ENCODE measurements around the gene PTBP1. TPM values are rescaled to one million over a fixed set of nuclear protein-coding genes. Genes with fewer than 3 reads are reported as not detected.
"Not testable (repeated sequence)": the region's sequence is repeated elsewhere in the genome, so short reads cannot be mapped to it uniquely, and the experiment has no call there.

Gene PTBP1
- total RNA-seq, 1 donor from 2014 or later, result 674 TPM

- peaks cover 39% of the 10 kb centered on the region for H3K27me3 Mint-ChIP-seq (ENCODE audit: low read depth)
- DNase-seq (ENCODE audit: low read depth, low spot score), result no peak
- no peak for TF ChIP-seq CTCF (conservative IDR thresholded peaks at IDR 0.05)
- H3K9me3 Mint-ChIP-seq, result no peaks in the 10 kb centered on the region
- H3K36me3 Mint-ChIP-seq (ENCODE audit: low read depth), result no peaks in the 10 kb centered on the region
- no peak overlapping the region for H3K4me3 Mint-ChIP-seq
- no peak overlapping the region for H3K27ac Mint-ChIP-seq (ENCODE audit: unreplicated experiment)
- peaks cover 4% of the 10 kb centered on the region for H3K4me1 Mint-ChIP-seq
Observed at GRCh38 chr19:850221-850978, 53.1 kb downstream of the PTBP1 start.

- H3K4me1 Mint-ChIP-seq, result no peaks in the 10 kb centered on the region
- TF ChIP-seq CTCF (conservative IDR thresholded peaks at IDR 0.05), result no peak
- H3K36me3 Mint-ChIP-seq (ENCODE audit: low read depth), result no peaks in the 10 kb centered on the region
- H3K9me3 Mint-ChIP-seq, result no peaks in the 10 kb centered on the region
- no peak overlapping the region for H3K27ac Mint-ChIP-seq (ENCODE audit: unreplicated experiment)
- no peak overlapping the region for H3K4me3 Mint-ChIP-seq
- DNase-seq (ENCODE audit: low read depth, low spot score), result no peak
- peaks cover 33% of the 10 kb centered on the region for H3K27me3 Mint-ChIP-seq (ENCODE audit: low read depth)
Observed at GRCh38 chr19:850979-851335, 53.7 kb downstream of the PTBP1 start.

DNA sequence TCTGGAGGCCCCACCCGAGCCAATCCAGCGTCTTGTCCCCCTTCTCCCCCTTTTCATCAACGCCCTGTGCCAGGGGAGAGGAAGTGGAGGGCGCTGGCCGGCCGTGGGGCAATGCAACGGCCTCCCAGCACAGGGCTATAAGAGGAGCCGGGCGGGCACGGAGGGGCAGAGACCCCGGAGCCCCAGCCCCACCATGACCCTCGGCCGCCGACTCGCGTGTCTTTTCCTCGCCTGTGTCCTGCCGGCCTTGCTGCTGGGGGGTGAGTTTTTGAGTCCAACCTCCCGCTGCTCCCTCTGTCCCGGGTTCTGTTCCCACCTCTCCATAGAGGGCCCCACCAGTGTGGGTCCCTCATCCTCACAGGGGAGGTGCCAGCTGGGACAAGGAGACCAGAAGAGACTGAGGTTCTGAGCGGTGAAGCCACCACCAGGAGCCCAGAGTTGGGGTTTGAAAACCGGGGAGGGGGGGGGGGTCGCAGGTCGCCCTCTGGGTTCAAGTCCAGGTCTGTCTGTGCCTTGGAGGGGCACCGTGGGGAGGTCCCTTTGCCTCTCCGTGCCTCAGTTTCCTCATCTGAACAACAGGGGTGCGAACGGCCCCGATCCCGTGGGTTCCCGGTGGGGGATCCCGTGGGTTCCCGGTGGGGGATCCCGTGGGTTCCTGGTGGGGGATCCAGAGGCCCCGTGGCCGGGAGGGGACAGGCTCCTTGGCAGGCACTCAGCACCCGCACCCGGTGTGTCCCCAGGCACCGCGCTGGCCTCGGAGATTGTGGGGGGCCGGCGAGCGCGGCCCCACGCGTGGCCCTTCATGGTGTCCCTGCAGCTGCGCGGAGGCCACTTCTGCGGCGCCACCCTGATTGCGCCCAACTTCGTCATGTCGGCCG, 55.1 kb downstream of the PTBP1 start, which contains the start of gene ELANE:
Gene ELANE, plus strand, starts transcription at position 168 of the 878 bp plus-strand sequence. Its CDS starts 26 bp downstream, at position 194.
- no peak for TF ChIP-seq CTCF (conservative IDR thresholded peaks at IDR 0.05)
- DNase-seq (ENCODE audit: low read depth, low spot score), result no peak
- H3K27ac Mint-ChIP-seq (ENCODE audit: unreplicated experiment), result no peak within 1 kb of the TSS
- peaks cover 26% of the 10 kb centered on the region for H3K27me3 Mint-ChIP-seq (ENCODE audit: low read depth)
- H3K4me1 Mint-ChIP-seq, result no peaks in the 10 kb centered on the region
- H3K9me3 Mint-ChIP-seq, result no peaks in the 10 kb centered on the region
- no peak within 1 kb of the TSS for H3K4me3 Mint-ChIP-seq
- H3K36me3 Mint-ChIP-seq (ENCODE audit: low read depth), result no peaks in the 10 kb centered on the region

DNA sequence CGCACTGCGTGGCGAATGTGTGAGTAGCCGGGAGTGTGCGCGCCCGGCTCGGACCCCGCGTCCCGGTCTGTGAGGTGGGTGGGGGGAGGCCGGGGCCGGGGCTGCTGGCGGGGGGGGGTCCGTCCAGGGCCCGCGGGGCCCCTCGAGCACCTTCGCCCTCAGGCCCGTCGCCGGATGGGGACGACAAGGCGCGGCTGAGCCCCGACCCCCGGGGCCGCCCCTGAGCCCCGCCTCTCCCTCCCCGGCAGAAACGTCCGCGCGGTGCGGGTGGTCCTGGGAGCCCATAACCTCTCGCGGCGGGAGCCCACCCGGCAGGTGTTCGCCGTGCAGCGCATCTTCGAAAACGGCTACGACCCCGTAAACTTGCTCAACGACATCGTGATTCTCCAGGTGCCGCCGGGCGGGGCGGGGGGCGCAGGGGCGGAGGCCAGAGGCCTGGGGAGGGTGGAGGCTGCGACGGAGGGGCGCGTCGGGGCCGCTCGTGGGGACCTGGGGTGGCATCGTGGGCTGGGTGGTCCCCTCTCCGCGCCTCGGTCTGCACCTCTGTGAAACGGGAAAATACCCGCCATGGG, 55.8 kb downstream of the PTBP1 start:
- no peaks in the 10 kb centered on the region for H3K36me3 Mint-ChIP-seq (ENCODE audit: low read depth)

GRCh38 chr19:853614-854220, 56.5 kb downstream of the PTBP1 start:
- H3K27ac Mint-ChIP-seq (ENCODE audit: unreplicated experiment); H3K9me3 Mint-ChIP-seq; H3K4me1 Mint-ChIP-seq; DNase-seq (ENCODE audit: low read depth, low spot score); H3K36me3 Mint-ChIP-seq (ENCODE audit: low read depth); H3K4me3 Mint-ChIP-seq: not testable (repeated sequence)
- peaks cover 29% of the 10 kb centered on the region for H3K27me3 Mint-ChIP-seq (ENCODE audit: low read depth)

More for the DNA sequence above, 55.8 kb downstream of the PTBP1 start:
- TF ChIP-seq CTCF (conservative IDR thresholded peaks at IDR 0.05), result no peak
- DNase-seq (ENCODE audit: low read depth, low spot score), result no peak
- Mint-ChIP-seq H3K27ac (ENCODE audit: unreplicated experiment) (no peak overlapping the region), H3K4me3 (no peak overlapping the region), H3K4me1 (no peaks in the 10 kb centered on the region), H3K9me3 (no peaks in the 10 kb centered on the region), H3K27me3 (ENCODE audit: low read depth) (peaks cover 28% of the 10 kb centered on the region)
